WERI-Rb-1 (cell line): ENCODE results near the gene ASTL.

ENCODE experiments used
- DNase-seq: peaks from one replicate; pipeline ENCODE4 v3.0.0-alpha.2; 2020
- H3K27ac ChIP-seq: fragments of 250-450 bp; sonication (Bioruptor Pico); 2 replicates; pipeline ENCODE4 v1.5.1; 2020; ENCODE audit warnings: mild to moderate bottlenecking, moderate library complexity
- H3K27me3 ChIP-seq: fragments of 250-450 bp; sonication (Bioruptor Pico); 2 replicates; pipeline ENCODE4 v1.5.1; 2021; ENCODE audit warnings: mild to moderate bottlenecking, low read depth, moderate library complexity; ENCODE audit not compliant: insufficient read depth, severe bottlenecking
- H3K36me3 ChIP-seq: fragments of 250-450 bp; sonication (Bioruptor Pico); 2 replicates; pipeline ENCODE4 v1.5.1; 2020; ENCODE audit warnings: mild to moderate bottlenecking, moderate library complexity
- H3K4me3 ChIP-seq: 2 replicates; pipeline ENCODE4 v1.5.1; 2011; ENCODE audit warnings: low read depth, mild to moderate bottlenecking, control low read depth, low read length
- H3K9me3 ChIP-seq: fragments of 250-450 bp; sonication (Bioruptor Pico); 2 replicates; pipeline ENCODE4 v1.5.1; 2021; ENCODE audit warnings: mild to moderate bottlenecking, moderate library complexity; ENCODE audit not compliant: severe bottlenecking
- CTCF ChIP-seq: IDR thresholded peaks from 2 replicates; pipeline ENCODE4 v1.5.1; 2011; ENCODE audit warnings: low read depth, mild to moderate bottlenecking, control low read depth, inconsistent platforms, low read length

ASTL gene

DNA sequence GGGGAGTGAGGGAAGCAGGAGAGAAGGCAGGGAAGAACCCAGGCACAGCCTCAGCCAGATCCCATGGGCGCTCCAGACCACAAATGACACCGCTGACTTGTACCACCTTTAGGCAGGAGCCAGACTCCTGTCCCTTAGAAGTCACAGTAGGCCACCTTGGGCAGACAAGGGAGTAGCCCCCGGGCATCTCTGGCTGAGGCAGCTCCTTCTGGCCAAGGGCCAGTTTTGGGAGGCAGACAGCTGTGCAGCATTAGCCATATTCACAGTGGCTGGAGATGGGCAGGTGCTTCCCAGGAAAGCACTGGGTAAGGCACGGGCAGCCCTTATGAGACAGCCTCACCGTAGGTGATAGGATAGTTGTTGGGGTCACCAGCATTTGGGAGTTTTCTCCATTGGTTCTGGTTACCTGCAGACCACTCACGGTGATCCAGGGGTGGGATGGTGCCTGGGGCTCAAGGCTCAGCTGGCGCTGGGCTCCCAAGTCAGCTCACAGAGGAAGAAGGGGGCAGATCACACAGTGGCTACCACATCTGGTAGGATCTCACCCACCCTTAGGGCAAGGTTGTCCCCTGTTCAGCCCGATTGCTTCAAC lies 2.1 kb downstream of the ASTL start:
- Histone ChIP-seq H3K4me3 (no peak overlapping the region), H3K36me3 (no peaks in the 10 kb centered on the region), H3K27ac (no peak overlapping the region), H3K9me3 (no peaks in the 10 kb centered on the region), H3K27me3 (no peaks in the 10 kb centered on the region)
- no peak for DNase-seq
- no peak for TF ChIP-seq CTCF

DNA sequence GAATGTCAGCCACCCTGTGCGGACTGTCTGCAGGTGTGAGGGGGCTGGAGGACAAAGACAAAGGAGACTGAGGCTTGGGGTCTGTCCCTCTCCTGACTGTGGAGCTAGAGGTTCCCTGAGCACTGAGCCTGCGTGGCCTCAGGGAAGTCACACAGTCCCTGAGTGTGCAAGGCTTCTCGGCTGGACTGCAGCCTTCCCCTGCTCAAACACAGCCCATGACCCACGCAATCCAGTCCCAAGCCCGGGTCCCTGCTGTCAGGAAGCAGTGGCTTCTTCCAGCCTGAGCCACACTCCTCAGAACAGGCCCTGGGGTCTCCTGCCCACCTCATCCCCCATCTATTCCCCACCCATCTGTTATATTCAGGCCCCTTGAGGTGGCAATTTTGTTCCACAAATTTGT lies 2.7 kb downstream of the ASTL start:
- no peaks in the 10 kb centered on the region for H3K9me3 ChIP-seq
- no peak overlapping the region for H3K27ac ChIP-seq
- no peak overlapping the region for H3K4me3 ChIP-seq
- TF ChIP-seq CTCF: no peak
- H3K36me3 ChIP-seq: no peaks in the 10 kb centered on the region
- DNase-seq: no peak
- no peaks in the 10 kb centered on the region for H3K27me3 ChIP-seq

DNA sequence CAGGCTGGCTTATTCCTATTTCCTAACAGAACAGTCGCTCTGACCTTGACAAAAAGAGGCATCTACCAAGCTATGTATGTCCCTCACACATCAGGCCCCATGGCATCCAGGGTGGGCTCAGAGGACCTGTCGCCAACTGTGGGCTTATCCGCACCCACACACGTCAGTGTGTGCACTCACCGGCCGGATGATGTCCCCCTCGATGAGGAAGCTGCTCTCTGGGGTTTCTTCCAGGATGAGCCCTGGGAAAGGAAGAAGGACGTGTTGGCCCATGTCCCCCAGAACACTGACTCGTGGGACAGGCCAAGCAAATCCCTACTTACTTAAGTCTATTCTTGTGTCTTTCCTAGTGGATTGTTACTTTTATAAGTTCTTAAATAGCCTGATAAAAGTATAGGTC lies 3.1 kb downstream of the ASTL start:
- Histone ChIP-seq H3K36me3 (no peaks in the 10 kb centered on the region), H3K27me3 (no peaks in the 10 kb centered on the region), H3K9me3 (no peaks in the 10 kb centered on the region), H3K27ac (no peak overlapping the region), H3K4me3 (no peak overlapping the region)
- TF ChIP-seq CTCF: no peak
- DNase-seq: no peak

DNA sequence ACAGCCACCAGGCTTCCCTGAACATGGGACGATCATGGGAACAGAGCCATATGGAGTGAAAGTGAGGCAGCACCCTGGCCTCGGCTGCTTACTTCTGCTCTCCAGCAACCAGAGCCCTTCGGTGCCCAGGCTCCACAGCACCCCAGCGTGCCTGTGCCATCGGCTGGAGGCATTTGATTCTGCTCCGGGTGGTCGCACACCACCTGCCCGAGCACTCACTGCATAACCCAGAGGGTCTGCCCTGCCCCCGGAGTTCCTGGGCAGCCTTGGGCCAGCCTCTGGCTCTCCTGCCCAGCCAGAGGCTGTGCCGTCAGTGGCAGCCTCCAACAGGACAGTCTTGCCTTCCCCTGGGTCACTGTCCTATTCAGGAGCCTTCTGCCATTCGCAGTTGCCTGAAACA lies 3.9 kb downstream of the ASTL start:
- TF ChIP-seq CTCF: no peak
- no peak for DNase-seq
- no peaks in the 10 kb centered on the region for H3K27me3 ChIP-seq

GRCh38 chr2:96131813-96132745 lies 6.2 kb downstream of the ASTL start:
- no peak overlapping the region for H3K27ac ChIP-seq
- DNase-seq: no peak

More for the DNA sequence above, 3.9 kb downstream of the ASTL start:
- Histone ChIP-seq H3K4me3 (no peak overlapping the region), H3K36me3 (no peaks in the 10 kb centered on the region), H3K27ac (no peak overlapping the region), H3K9me3 (no peaks in the 10 kb centered on the region)

More at GRCh38 chr2:96131813-96132745, 6.2 kb downstream of the ASTL start:
- TF ChIP-seq CTCF: no peak
- H3K27me3 ChIP-seq: no peaks in the 10 kb centered on the region
- H3K9me3 ChIP-seq: no peaks in the 10 kb centered on the region
- no peaks in the 10 kb centered on the region for H3K36me3 ChIP-seq
- no peak overlapping the region for H3K4me3 ChIP-seq
